ENCODE results near the gene CACNA2D3.

CACNA2D3 gene

DNA sequence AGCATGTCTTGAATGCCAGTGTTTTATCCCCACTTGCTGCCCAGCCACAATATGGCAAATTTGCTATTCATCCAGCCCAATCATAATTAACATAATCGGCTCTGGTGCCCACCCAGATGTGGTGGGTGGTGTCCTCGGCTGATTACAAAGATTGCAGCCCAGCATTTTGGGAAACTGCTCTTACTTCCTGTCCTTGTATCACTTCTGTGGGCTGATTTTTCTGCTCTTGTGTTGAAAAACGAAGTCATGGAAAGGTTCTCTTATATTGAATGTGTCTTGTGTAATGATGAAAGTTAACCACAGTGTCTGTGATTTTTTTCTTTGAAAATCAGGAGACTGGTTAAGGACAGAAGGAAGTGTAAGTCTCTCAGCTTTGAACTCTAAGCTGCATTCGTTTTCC, 141.7 kb downstream of the CACNA2D3 start:
- in situ Hi-C loops (cut with HindIII; ENCODE audit: low sequenced_read_pairs): no loop called here

DNA sequence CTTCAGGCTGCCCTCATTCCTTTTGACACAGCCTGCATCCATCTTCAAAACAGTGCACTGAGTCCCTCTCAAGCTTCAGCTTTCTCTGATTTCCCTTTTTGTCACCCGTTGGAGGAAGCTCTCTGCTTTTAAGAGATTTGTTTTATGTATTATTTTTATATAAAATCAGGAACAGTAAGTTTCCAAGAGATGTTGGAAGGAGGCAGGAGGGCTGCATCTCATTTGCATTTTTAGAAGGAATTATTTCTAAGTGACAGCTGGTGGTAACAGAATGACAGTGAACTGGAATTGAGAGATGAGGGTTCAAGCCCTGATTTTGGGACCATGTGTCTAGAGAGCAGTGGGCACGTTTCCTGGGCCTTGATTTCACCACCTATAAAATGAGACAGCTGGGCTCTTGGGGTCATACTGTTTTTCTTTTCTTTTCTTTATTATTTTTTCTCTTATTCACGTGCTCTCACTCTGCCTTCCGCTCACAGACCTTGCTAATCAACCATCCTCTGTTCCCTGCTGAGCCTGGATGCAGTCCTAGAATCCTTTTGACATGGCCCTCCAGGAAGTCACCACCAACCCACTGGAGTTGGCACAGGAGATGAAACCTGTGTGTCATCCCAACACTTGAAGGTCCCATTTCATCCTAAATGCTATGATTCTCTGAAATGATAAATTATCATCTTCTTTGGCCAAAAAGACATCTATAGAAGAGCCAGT, 148.6 kb downstream of the CACNA2D3 start:
- in situ Hi-C loops (cut with HindIII; ENCODE audit: low sequenced_read_pairs): no loop called here

DNA sequence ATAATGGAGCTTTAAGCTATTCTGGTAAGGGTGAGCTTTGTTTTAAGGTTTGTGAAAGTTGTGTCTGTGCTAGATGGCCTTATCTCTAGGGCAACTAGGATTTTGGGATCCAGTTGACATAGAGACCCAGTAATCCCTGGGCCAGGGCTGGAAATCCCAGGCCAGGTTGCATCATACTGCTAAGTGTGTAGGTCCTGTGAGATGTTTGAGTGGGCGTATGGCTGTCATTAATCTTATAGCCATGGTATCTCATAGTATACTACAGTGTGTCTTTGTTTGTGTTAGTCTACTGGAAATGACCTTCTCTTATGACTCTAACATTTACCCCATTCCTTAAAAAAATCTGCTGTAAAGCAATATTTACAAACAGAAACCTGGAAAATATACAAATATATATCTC, 151.4 kb downstream of the CACNA2D3 start:
- in situ Hi-C loops (cut with HindIII; ENCODE audit: low sequenced_read_pairs): no loop called here

DNA sequence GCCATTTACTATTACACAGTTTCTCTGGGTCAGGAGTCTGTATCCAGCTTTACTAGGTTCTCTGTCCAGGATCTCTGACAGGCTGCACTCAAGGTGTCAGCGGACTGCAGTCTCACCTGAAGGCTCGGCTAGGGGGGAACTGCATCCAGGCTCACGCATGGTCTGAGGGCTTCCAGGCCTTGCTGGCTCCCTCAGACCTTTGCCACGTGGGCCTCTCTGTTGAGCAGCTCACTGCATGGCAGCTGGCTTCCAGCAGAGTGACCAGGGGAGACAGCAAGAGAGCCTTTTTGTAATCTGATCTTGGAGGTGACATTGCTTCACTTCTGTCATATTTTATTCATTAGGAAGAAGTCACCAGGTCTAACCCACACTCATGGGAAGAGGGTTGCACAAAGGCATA, 152.3 kb downstream of the CACNA2D3 start:
- in situ Hi-C loops (cut with HindIII; ENCODE audit: low sequenced_read_pairs): no loop called here

DNA sequence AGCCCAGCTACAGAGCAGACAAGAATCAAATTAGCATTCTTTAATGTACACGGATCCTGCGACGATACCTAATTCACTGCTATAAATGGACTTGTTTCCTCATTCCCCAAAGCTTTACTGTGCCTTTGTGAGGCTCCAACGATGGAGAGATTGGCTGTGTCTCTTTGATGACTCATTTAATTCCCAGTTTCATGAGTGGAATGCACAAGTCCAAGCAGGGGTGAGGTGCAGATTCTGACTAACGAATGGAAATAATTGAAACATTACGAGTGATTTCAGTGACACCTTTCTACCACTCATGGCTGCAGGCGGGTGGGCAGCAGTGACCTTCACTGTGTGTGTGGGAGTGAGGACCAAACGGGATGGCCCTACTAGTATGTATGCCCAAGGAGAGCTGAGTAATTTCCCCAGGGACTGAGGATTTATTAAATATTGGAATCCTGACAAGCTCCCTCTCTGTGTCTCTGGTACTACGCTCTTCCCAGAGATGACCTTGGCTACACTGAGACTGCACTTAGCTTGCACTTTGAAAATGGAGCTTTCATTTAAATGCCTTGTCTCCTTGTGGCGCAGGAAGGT, 156.7 kb downstream of the CACNA2D3 start:
- in situ Hi-C loops (cut with HindIII; ENCODE audit: low sequenced_read_pairs): no loop called here

DNA sequence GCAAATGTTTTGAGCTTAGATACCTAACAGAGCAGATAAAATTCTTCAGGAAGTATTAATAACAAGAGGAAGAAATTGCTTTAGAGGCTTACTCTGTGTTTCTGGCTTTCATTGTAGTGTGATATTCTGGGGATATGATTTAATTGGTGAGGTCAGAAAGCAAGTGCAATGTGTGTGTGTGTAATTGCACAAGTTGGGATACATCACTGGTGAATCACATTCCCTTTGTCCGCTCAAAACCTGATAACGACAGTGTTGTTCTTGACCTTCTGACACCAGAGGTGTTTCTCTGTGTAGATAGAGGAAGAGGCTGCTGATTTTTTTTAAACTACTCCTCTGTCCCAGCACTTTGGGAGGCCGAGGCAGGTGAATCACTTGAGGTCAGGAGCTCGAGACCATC, 161.1 kb downstream of the CACNA2D3 start:
- in situ Hi-C loops (cut with HindIII; ENCODE audit: low sequenced_read_pairs): no loop called here

DNA sequence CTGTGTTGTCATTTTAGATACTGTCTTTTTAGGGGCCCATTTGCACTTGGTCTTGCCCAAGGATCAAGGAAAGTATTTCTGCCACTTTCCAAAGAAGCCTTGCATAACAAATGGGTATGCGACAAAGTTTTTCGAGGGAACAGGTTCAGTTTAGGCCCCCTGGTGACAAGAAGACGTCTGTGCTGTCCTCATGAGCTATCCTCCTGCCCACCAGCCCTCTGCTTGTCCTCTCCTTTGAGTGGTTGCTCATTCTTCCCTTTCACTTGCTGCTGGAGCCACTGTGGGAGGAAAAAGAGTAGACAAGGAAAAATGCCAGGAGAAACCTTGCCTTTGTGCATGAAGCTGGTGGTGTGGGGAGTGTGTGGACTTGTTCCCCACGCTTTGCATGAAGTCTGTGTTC, 171.9 kb downstream of the CACNA2D3 start:
- in situ Hi-C loops (cut with HindIII; ENCODE audit: low sequenced_read_pairs): no loop called here

DNA sequence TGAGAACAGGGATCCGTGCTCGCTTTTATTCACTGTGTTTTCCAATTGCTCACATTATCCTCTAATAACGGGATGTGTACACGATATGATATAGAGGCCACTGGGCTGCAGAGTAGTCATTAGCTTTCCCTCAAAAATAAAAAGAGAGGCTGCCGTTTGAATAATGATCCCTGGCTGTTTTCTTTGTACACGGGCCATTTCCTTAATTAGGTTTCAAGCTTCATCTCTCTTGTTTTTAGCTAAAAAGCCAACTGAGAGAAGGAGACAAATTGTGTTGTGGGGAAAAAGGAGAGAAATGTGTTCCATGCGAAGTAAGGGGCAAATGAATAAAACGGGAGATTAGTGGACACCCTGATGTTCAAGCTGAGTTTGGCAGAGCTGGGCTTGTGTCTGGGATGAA, 174.2 kb downstream of the CACNA2D3 start:
- in situ Hi-C loops (cut with HindIII; ENCODE audit: low sequenced_read_pairs): no loop called here

DNA sequence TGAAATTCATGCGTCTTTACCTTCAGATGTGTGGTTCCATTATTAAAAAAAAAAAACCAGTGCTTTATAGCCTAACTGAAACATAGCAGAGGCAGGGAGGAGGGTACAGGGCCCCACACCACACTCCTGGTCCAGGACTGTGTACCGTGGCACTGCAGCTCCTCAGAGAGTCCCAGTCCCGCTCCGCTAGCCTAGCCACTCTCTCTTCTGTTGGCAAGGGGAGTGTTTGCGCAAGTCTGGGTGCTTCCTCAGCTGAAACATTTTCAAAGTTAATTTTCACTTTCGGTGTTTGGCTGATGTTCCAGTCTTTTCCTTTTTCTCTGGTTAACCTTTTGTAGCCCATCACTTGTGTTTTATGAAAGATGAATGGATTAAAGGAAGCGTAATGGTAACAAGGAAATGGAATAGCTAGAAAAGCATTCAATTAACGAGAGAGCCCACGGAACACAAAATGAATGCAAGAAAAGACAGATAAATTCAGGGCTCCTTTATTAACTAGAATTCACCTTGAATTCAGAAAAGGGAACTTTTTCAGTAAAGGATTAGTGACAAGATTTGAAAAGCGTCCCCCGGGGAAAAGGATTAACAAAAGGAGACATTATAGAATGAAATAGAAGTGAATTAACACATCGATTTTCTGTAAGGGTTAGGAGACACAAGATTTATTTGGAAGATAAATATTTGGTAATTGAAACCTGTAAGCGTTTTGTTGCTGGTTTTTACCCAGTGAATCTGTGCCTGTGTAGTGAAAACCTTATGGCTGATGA, 177.0 kb downstream of the CACNA2D3 start:
- in situ Hi-C loops (cut with HindIII; ENCODE audit: low sequenced_read_pairs): no loop called here

DNA sequence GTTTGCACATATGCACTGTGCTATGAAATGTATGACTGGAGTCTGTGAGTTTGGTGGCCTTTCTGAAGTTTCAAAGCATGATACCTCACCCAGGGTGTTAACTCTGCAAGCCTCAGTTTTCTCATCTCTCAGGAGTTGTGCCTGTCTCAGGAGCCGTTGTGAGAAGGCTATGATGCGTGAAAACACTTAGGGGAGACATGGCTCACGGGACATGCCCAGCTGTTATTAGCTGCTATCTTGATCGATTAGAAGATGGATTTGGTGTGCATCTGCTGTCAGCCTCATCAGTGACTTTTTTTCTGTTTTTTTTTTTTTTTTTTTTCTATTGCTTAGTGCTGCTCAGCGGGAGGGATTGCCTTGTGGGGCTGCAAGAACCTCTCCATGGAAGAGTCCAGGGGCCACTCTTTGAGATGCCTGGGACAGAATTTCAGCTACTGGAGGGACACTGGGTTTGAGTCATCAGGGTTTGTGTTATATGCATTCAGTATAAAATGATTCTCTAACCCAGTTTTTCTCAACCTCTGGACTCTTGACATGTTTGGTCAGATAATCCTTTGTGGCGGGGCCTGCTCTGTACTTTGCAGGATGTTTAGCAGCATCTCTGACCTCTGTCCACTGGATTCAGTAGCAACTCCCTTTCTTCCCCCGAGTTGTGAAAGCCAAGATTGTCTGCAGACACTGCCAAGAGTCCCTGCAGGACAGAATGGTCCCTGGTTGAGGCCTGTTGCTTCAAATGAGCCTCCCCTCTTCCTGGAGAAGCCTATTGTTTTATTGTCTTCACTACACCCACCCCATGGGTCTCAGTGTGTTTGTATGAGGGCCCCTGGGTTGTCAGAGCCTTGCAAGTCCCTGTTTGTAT, 181.4 kb downstream of the CACNA2D3 start:
- in situ Hi-C loops (cut with HindIII; ENCODE audit: low sequenced_read_pairs): no loop called here

DNA sequence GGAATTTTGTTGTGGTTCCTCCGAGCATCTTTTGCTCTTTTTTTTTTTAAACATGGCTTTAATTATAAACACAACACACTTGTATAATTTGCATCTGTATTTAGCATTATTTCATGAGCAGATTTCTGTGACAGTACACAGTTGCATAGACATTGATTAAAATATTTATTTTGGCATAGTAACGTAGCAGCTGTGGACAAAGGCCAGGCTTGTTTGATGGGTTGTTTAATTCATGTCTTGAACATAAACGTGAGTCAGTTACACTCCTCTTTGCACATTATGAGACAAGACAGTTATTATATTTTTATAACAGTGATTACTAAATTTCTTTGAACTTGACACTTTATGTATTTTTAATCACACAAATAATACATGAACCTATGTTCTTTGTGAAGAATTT, 182.5 kb downstream of the CACNA2D3 start:
- in situ Hi-C loops (cut with HindIII; ENCODE audit: low sequenced_read_pairs): no loop called here

DNA sequence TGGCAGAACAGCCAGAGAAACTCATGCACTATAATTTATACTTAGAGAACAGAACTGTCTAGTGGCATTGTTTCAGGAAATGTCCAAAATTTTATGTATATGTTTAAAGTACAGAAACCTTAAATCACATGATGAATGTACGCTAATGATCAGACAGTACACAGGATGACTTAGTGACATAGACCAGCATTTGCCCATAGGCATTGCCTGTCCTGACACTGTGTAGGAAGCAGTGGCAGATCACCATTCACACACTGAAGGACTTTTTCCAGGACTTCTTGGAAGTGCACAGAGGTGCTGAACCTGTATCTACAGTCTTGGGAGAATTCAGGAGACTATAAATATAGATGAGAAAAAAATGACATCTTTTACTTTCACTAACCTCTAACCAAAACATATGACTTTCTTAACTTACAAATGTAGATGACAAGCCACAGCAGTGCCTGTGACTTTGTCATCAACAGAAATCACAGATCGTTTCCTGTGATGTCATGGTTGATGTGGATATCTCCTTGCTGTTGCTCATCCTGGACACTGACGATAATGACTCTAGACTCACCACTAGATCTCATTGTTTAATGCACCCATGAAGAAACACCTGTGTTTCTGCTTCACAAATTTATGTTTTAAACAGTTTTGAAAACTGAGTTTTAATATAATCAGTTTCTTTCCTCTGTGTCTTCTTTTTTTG, 183.2 kb downstream of the CACNA2D3 start:
- in situ Hi-C loops (cut with HindIII; ENCODE audit: low sequenced_read_pairs): no loop called here

DNA sequence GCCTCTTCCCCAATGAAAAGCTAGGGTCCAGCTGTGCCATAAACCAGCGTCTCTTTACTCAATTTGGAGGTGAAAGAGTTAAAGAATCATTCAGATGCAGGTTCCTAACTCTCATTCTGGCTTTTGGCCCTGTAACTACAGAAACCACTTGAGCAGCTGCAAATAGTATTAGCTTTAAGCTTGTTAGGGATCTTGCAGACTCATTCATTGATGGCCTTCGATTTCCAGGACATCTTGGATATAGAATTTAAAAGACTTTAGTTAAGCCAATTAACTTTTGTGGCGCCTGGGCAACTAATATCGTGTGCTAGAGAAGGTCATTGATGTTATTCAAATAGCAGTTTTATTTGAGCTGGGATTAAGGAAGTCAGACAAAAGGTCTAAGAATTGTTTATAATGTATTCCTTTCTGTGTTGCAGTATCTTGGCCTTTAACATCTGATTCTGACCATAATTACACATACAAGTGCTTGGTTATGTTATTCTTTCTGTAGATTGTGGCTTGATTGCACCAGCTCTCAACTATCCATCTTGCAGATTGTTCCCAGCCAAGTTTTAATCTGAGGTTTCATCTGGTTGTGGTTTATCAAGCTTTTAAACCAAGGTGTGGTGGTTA, 185.3 kb downstream of the CACNA2D3 start:
- in situ Hi-C loops (cut with HindIII; ENCODE audit: low sequenced_read_pairs): no loop called here

DNA sequence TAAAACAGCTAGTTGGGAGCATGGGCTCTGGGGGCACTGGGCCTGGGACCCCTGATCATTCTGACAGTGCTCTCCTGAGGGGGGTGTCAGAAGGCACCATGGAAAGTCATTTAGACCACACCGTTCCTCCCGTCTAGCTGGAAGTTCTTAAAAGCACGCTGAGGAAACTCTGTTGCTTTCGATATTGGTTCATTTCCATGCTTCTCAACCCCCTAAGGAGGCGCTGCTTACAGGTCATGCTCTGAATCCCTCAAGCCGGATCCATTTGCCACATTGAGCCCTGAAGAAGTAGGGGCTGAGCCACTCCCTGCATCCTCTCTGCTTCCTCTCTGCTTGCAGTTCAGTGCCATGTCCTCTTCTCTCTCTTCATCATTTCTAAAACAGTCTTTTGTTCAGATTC, 187.2 kb downstream of the CACNA2D3 start:
- in situ Hi-C loops (cut with HindIII; ENCODE audit: low sequenced_read_pairs): no loop called here

DNA sequence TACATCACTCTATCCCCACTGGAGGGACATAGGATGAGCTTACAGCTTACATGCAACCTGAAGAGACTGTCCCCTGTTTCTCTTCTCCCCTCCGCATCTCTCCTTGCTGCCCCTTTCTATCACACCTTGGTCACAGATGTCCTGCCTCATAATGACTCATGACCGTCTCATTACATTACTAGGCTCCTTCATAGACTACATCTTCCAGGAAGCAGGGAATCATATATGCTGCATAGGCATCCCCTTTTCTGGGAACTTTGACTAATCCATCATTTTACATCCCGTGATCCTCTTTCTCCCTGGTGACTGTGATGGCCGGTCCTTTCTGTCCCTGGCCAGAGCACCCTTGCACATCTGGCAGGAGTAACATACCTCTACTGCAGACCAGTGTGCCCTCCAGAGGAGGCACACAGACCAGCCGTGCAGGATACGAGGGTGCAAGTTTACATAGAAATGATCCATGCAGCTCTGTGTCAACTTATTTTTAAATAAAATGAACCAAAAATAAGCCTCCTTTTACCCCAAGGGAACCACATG, 188.9 kb downstream of the CACNA2D3 start:
- in situ Hi-C loops (cut with HindIII; ENCODE audit: low sequenced_read_pairs): no loop called here

DNA sequence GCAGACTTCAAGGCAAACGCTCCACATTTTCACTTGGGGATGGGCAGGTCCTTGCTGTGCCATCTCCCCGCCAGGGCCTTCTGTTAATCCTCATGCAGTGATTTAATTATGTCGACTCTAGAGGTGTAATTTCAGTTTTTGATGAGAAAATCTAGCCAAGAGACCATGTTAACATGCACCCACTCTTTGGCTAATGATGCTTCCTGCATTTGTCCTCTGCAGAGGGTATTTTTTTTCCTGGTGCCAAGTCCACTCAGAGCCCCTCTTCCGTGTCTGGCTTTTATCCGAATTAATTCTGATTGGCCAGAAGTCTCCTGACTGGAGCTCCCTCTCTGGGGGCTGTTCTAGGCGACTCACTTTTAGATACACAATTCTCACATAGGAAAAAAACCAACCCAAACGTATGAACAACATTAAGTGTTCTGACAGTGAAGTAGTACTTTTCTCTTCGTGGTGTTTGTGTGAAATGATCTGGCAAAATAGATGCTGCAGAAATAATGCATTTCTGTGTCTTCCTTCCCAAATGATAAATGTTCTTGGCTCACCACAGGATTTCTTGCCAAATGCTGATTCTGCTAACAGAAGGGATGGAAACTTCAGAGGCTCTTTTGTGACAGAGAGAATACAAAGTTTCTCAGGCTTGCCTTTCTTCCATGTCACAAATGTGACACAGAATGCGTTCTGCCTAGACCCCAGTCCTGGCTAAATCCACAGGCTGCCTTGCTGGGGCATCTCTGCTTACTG, 190.0 kb downstream of the CACNA2D3 start:
- in situ Hi-C loops (cut with HindIII; ENCODE audit: low sequenced_read_pairs): no loop called here

DNA sequence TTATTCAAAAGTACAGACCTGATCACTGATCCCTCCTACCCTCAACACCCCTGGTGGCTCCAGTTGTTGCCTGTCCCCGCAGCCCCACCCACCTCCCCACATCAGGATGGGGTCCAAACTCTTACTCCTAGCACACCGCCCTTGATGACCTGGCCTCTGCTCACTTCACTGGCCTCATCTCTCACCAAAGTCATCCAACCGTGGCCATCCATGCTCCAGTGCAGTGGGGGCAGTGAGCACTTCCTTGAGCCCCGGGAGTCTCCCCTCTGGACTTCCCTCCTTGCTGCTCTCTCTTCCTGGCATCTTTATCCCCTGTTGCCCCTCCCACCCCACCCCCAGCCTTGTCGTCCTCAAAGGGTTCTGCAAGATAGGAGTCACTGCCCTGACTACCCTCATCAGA, 191.1 kb downstream of the CACNA2D3 start:
- in situ Hi-C loops (cut with HindIII; ENCODE audit: low sequenced_read_pairs): no loop called here

DNA sequence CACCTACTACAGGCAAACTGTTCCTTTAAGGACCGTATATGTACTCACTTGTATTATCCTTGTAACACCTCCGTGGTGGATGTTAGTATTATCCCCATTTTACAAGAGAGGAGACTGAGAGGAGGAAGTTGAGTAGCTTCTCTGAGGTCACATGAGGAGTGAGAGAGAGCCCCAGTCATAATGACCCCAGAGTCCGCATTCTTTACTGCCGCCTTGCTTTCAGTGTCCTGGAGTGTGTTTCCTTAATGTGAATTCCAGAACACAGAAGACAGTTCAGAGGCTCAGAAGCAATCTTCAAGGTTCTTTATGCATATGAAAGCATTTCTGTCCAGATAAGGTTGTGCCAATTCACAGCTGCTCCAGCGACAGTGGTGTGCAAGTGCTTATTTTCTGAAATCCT, 199.2 kb downstream of the CACNA2D3 start:
- in situ Hi-C loops (cut with HindIII; ENCODE audit: low sequenced_read_pairs): no loop called here

DNA sequence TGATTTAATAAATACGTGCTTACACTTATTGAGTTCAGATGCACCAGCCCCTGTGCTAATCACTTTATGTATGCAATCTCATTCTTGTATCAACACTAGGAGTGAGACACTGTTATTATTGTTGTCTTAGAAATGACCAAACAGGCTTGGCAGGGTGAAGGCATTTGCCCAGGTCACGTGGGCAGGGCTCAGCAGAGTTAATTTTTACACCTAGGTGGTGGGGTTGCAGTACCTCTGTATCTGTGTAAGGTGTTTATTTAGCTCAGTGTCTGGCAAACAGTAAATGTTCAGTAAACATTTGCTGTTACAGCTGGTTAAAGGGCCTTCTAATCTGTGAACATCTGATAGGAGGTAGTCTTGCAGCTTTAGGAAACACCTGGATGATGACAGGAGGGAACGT, 200.0 kb downstream of the CACNA2D3 start:
- in situ Hi-C loops (cut with HindIII; ENCODE audit: low sequenced_read_pairs): no loop called here

Data from endothelial cell of hepatic sinusoid (primary cell).